Measurements from ENCODE around the gene TAS1R1. TPM values are rescaled to one million over a fixed set of nuclear protein-coding genes. Genes with fewer than 3 reads are reported as not detected.
A peak's percentile ranks its signal among the peaks of the same experiment; 100 is the strongest.
"Not testable (repeated sequence)": the region's sequence is repeated elsewhere in the genome, so short reads cannot be mapped to it uniquely, and the experiment has no call there.

Gene TAS1R1
- total and polyA plus RNA-seq, 12 donors, result not detected

GRCh38 chr1:6554031-6554906, 838 bp upstream of the TAS1R1 start, which contains the start of gene NOL9:
NOL9 (minus strand) TSS chr1:6554513; CDS start chr1:6554502, 11 bp downstream.
- TF ChIP-seq CTCF (IDR thresholded peaks at IDR 0.05), result peak; percentile 93 to 98 (median 96)
- 2 to 3% methylated on average over 86 to 87 of the region's 87 CpGs for WGBS, 2 donors
- Histone ChIP-seq H3K27ac (peak within 1 kb of the TSS; percentile 20 to 90 (median 85)), H3K27me3 (no peaks in the 10 kb centered on the region), H3K9me3 (no peaks in the 10 kb centered on the region), H3K4me3 (peak within 1 kb of the TSS; percentile 79 to 100 (median 94)), H3K36me3 (peaks cover 0 to 22% (median 12%) of the 10 kb centered on the region in 9 donors), H3K4me1 (peaks cover 10 to 26% (median 22%) of the 10 kb centered on the region in 9 donors)
- DNase-seq (peak; percentile 96), ATAC-seq (peak; percentile 96 to 99 (median 98))
- intact Hi-C loops (cut with DNase I), result loop anchor here in 6 of 10 donors (1.0 to 10.0 kb wide), 9 partner anchors 25 to 93 kb away; partner anchors contain the start of genes ZBTB48 (in 3 of the 6) and KLHL21 (in 2 of the 6)

- ATAC-seq, result no peak
- no peaks in the 10 kb centered on the region for H3K9me3 ChIP-seq
- H3K36me3 ChIP-seq, result no peaks in the 10 kb centered on the region
- DNase-seq, result no peak
- H3K27me3 ChIP-seq, result no peaks in the 10 kb centered on the region
- no peak overlapping the region for H3K4me3 ChIP-seq
- no peak overlapping the region for H3K27ac ChIP-seq
- WGBS, 2 donors, result 85 to 91% methylated on average over 1 of the region's 1 CpG
- intact Hi-C loops (cut with DNase I), result loop anchor here in 5 of 10 donors (5.0 to 10.0 kb wide), 5 partner anchors 47 to 85 kb away; partner anchors contain the start of gene KLHL21 (in 1 of the 5)
- H3K4me1 ChIP-seq, result peaks cover 10 to 22% (median 20%) of the 10 kb centered on the region in 9 donors
- no peak for TF ChIP-seq CTCF (IDR thresholded peaks at IDR 0.05)
These were observed 2.5 kb downstream of the TAS1R1 start for GRCh38 chr1:6557597-6557996.

- not testable (repeated sequence) for H3K4me1 ChIP-seq, H3K9me3 ChIP-seq, H3K4me3 ChIP-seq, H3K36me3 ChIP-seq, ATAC-seq, H3K27me3 ChIP-seq, H3K27ac ChIP-seq, DNase-seq
- intact Hi-C loops (cut with DNase I), result loop anchor here in 5 of 10 donors (5.0 to 10.0 kb wide), 5 partner anchors 46 to 83 kb away; partner anchors contain the start of gene KLHL21 (in 1 of the 5)
- 91 to 92% methylated on average over 11 of the region's 11 CpGs for WGBS, 2 donors
These were observed 4.1 kb downstream of the TAS1R1 start for GRCh38 chr1:6559161-6559560.

GRCh38 chr1:6560267-6560666, 5.2 kb downstream of the TAS1R1 start:
- Histone ChIP-seq H3K4me3 (no peak overlapping the region), H3K9me3 (no peaks in the 10 kb centered on the region), H3K36me3 (no peaks in the 10 kb centered on the region), H3K27me3 (peaks cover 0 to 6% (median 0%) of the 10 kb centered on the region in 7 donors), H3K4me1 (peaks cover 0 to 1% (median under 1%) of the 10 kb centered on the region in 9 donors), H3K27ac (no peak overlapping the region)
- intact Hi-C loops (cut with DNase I), result no loop called here
- ATAC-seq (no peak), DNase-seq (no peak)
- 72 to 74% methylated on average over 9 of the region's 9 CpGs for WGBS, 2 donors
- no peak for TF ChIP-seq CTCF (IDR thresholded peaks at IDR 0.05)
